SK-N-SH (cell line): ENCODE measurements around the gene KIF6. TPM values are rescaled to one million over a fixed set of nuclear protein-coding genes. Genes with fewer than 3 reads are reported as not detected.

Experiments used
- CTCF ChIA-PET: fragments of 300-600, 350-600 bp; formaldehyde crosslinking; extraction: SDS; loops from one replicate; lab custom pipeline; 2021; lab: Yijun Ruan, JAX
- POLR2A ChIA-PET: fragments of 350-600 bp; sonication (Branson Sonifier 250); formaldehyde crosslinking; extraction: SDS; loops from one replicate; lab custom pipeline; 2020; ENCODE audit warnings: antibody characterized with exemption, inconsistent platforms; lab: Yijun Ruan, JAX
- DNase-seq: peaks from one replicate; pipeline ENCODE4 v3.0.0; 2012
- H2AFZ ChIP-seq: fragments of 200-600 bp; sonication (generic); 2 replicates; pipeline ENCODE4 v1.8.1; 2016; ENCODE audit warnings: antibody characterized with exemption, mild to moderate bottlenecking, low read depth
- H3F3A ChIP-seq: fragments of 200-600 bp; sonication (generic); replicated peaks from 2 replicates; pipeline ENCODE3; 2016; ENCODE audit warnings: antibody characterized with exemption, mild to moderate bottlenecking; ENCODE audit not compliant: insufficient read depth
- H3K27ac ChIP-seq, 2 experiments: fragments of 200-500 bp in 1 of 2; fragments of 200-600 bp in 1 of 2; sonication (Bioruptor generic) in 1 of 2; sonication (generic), shearing (Covaris generic) in 1 of 2; 2 replicates each; pipeline versions ENCODE4 v1.5.1 to v1.6.1; 2014 to 2016; ENCODE audit warnings: low read depth in 2 of 2, inconsistent platforms in 1 of 2, low read length in 1 of 2, mild to moderate bottlenecking in 1 of 2, mixed read lengths in 1 of 2
- H3K27me3 ChIP-seq: fragments of 200-600 bp; sonication (generic), shearing (Covaris generic); 2 replicates; pipeline ENCODE4 v1.6.1; 2016; ENCODE audit warnings: mixed run types; ENCODE audit not compliant: insufficient read depth
- H3K36me3 ChIP-seq, 2 experiments: fragments of 200-500 bp in 1 of 2; fragments of 200-600 bp in 1 of 2; sonication (Bioruptor generic) in 1 of 2; sonication (generic) in 1 of 2; replicated peaks in 1 of 2; 2 replicates each; pipeline versions ENCODE3 to v1.5.1; 2014 to 2016; ENCODE audit warnings: low read length in 1 of 2, mild to moderate bottlenecking in 1 of 2; ENCODE audit not compliant: insufficient read depth in 2 of 2, control insufficient read depth in 1 of 2
- H3K4me1 ChIP-seq, 2 experiments: fragments of 200-500 bp in 1 of 2; fragments of 200-600 bp in 1 of 2; sonication (Bioruptor generic) in 1 of 2; sonication (generic), shearing (Covaris generic) in 1 of 2; 2 replicates each; pipeline versions ENCODE4 v1.5.1 to v1.6.1; 2014 to 2016; ENCODE audit warnings: low read depth in 1 of 2, low read length in 1 of 2, mixed run types in 1 of 2; ENCODE audit not compliant: insufficient read depth in 2 of 2, control insufficient read depth in 1 of 2
- H3K4me2 ChIP-seq: fragments of 200-600 bp; sonication (generic), shearing (Covaris generic); 2 replicates; pipeline ENCODE4 v1.6.1; 2017; ENCODE audit warnings: mixed run types
- H3K4me3 ChIP-seq, 2 experiments: fragments of 200-500 bp in 1 of 2; fragments of 200-600 bp in 1 of 2; sonication (Bioruptor generic) in 1 of 2; sonication (generic), shearing (Covaris generic) in 1 of 2; 2 replicates each; pipeline versions ENCODE4 v1.5.1 to v1.8.1; 2014 to 2016; ENCODE audit warnings: low read depth in 2 of 2, inconsistent platforms in 1 of 2, low read length in 1 of 2, mild to moderate bottlenecking in 1 of 2, mixed read lengths in 1 of 2, moderate library complexity in 1 of 2
- H3K79me2 ChIP-seq: fragments of 200-600 bp; sonication (generic); 2 replicates; pipeline ENCODE4 v1.8.1; 2017; ENCODE audit warnings: mild to moderate bottlenecking; ENCODE audit not compliant: insufficient read depth
- H3K9ac ChIP-seq: fragments of 200-600 bp; sonication (generic); 2 replicates; pipeline ENCODE4 v1.6.1; 2017; ENCODE audit warnings: mixed run types
- H3K9me2 ChIP-seq: fragments of 200-600 bp; sonication (generic); 2 replicates; pipeline ENCODE4 v1.6.1; 2017; ENCODE audit warnings: mixed run types
- H3K9me3 ChIP-seq: fragments of 200-600 bp; sonication (generic); 2 replicates; pipeline ENCODE4 v1.6.1; 2017; ENCODE audit warnings: mixed run types, mild to moderate bottlenecking, moderate library complexity
- H4K20me1 ChIP-seq: fragments of 200-600 bp; sonication (generic); 2 replicates; pipeline ENCODE4 v1.6.1; 2017; ENCODE audit warnings: mild to moderate bottlenecking, mixed run types; ENCODE audit not compliant: insufficient read depth
- CHD2 ChIP-seq: fragments of 150-350 bp; IDR thresholded peaks from 2 replicates; pipeline ENCODE4 v1.6.1; 2018; ENCODE audit warnings: low read length; ENCODE audit not compliant: partially characterized antibody
- ELF1 ChIP-seq: IDR thresholded peaks from 2 replicates; pipeline ENCODE4 v1.4.0; 2012
- EP300 ChIP-seq, 2 experiments: IDR thresholded peaks; 2 replicates each; pipeline versions ENCODE4 v1.4.0 to v1.6.1; 2012; ENCODE audit warnings: borderline replicate concordance in 1 of 2, low read depth in 1 of 2, low read length in 1 of 2
- EZH2phosphoT487 ChIP-seq: fragments of 200-600 bp; sonication (generic); IDR thresholded peaks from 2 replicates; pipeline ENCODE4 v1.6.1; 2017; ENCODE audit warnings: low read depth, mixed run types, mild to moderate bottlenecking, antibody characterized with exemption, moderate library complexity, borderline replicate concordance
- FOSL2 ChIP-seq: IDR thresholded peaks from 2 replicates; pipeline ENCODE4 v1.4.0; 2012; ENCODE audit warnings: low read depth, mild to moderate bottlenecking, moderate library complexity, borderline replicate concordance
- FOXM1 ChIP-seq: IDR thresholded peaks from 2 replicates; pipeline ENCODE4 v1.4.0; 2012; ENCODE audit warnings: low read depth, mild to moderate bottlenecking
- GABPA ChIP-seq: IDR thresholded peaks from 2 replicates; pipeline ENCODE4 v1.4.0; 2012; ENCODE audit warnings: low read depth, mild to moderate bottlenecking
- IRF3 ChIP-seq: fragments of 150-350 bp; IDR thresholded peaks from 2 replicates; pipeline ENCODE4 v1.6.1; 2016; ENCODE audit warnings: mild to moderate bottlenecking, low read depth, low read length
- MAX ChIP-seq: IDR thresholded peaks from 2 replicates; pipeline ENCODE4 v1.4.0; 2012; ENCODE audit warnings: low read depth
- POLR2AphosphoS5 ChIP-seq: IDR thresholded peaks from 2 replicates; pipeline ENCODE4 v1.6.1; 2012; ENCODE audit warnings: low read depth, low read length
- RAD21 ChIP-seq: IDR thresholded peaks from 2 replicates; pipeline ENCODE4 v1.6.1; 2012; ENCODE audit warnings: mild to moderate bottlenecking, low read length
- REST ChIP-seq: IDR thresholded peaks from 2 replicates; pipeline ENCODE4 v1.6.1; 2012; ENCODE audit warnings: mild to moderate bottlenecking, low read depth, low read length, moderate library complexity
- RXRA ChIP-seq: IDR thresholded peaks from 2 replicates; pipeline ENCODE4 v1.4.0; 2012; ENCODE audit warnings: low read depth, mild to moderate bottlenecking, borderline replicate concordance
- SMC3 ChIP-seq: IDR thresholded peaks from 2 replicates; pipeline ENCODE4 v1.6.1; 2012; ENCODE audit warnings: low read depth, low read length, improper control_type of control experiment
- TEAD4 ChIP-seq: IDR thresholded peaks from 2 replicates; pipeline ENCODE4 v1.4.0; 2012; ENCODE audit warnings: mild to moderate bottlenecking, borderline replicate concordance; ENCODE audit not compliant: insufficient read depth
- USF1 ChIP-seq: IDR thresholded peaks from 2 replicates; pipeline ENCODE4 v1.4.0; 2012; ENCODE audit warnings: low read depth, borderline replicate concordance
- YY1 ChIP-seq: IDR thresholded peaks from 2 replicates; pipeline ENCODE4 v1.4.0; 2012; ENCODE audit warnings: low read depth, mild to moderate bottlenecking
- ZBTB33 ChIP-seq: IDR thresholded peaks from 2 replicates; pipeline ENCODE4 v1.4.0; 2012; ENCODE audit warnings: low read depth, borderline replicate concordance
- WGBS: methylation state at CpG from one replicate; pipeline ENCODE4 v1.1.6; 2017; ENCODE audit warnings: low lambda C conversion rate; 5-methylcytosine and 5-hydroxymethylcytosine counted together
- polyA plus RNA-seq, 3 experiments: library from polyadenylated mRNA; depleted of rRNA; stranded (reverse); fragments of >200 nt; gene quantifications; 2 replicates each; pipeline ENCODE4 v1.2.3, GENCODE V29; 2012

The KIF6 gene
- polyA plus RNA-seq, 1 of the 3 experiments (the other 2 are of a cell fraction): 0.13 TPM

GRCh38 chr6:39688494-39688893 lies 36.7 kb downstream of the KIF6 start (continued):
- no peak for TF ChIP-seq ZBTB33
- TF ChIP-seq EZH2phosphoT487: no peak
- TF ChIP-seq FOSL2: no peak
- no peak for TF ChIP-seq POLR2AphosphoS5

GRCh38 chr6:39686976-39687375 lies 38.2 kb downstream of the KIF6 start:
- Histone ChIP-seq H3K36me3 (no peaks in the 10 kb centered on the region), H3K4me3 (no peak overlapping the region), H3K27me3 (no peaks in the 10 kb centered on the region), H3K27ac (no peak overlapping the region), H3K4me2 (no peak overlapping the region), H3F3A (no peaks in the 10 kb centered on the region), H3K9me2 (no peaks in the 10 kb centered on the region), H4K20me1 (no peaks in the 10 kb centered on the region), H3K4me1 (no peaks in the 10 kb centered on the region; a peak in 1 of 4 replicates), H3K79me2 (no peaks in the 10 kb centered on the region), H2AFZ (no peak overlapping the region), H3K9ac (no peak overlapping the region), H3K9me3 (no peaks in the 10 kb centered on the region)
- ChIA-PET POLR2A (no interaction called here), CTCF (no interaction called here)
- 58% methylated on average over 6 of the region's 6 CpGs for WGBS
- no peak for TF ChIP-seq EP300 (IDR thresholded peaks at IDR 0.05; ENCODE audit: borderline replicate concordance in 1 of 2, low read depth in 1 of 2, low read length in 1 of 2)
- no peak for TF ChIP-seq CHD2
- TF ChIP-seq MAX: no peak
- no peak for TF ChIP-seq IRF3
- no peak for TF ChIP-seq RAD21
- TF ChIP-seq SMC3: no peak
- TF ChIP-seq REST: no peak
- no peak for TF ChIP-seq TEAD4
- no peak for TF ChIP-seq RXRA
- no peak for TF ChIP-seq ELF1
- no peak for TF ChIP-seq YY1
- no peak for TF ChIP-seq FOXM1
- no peak for TF ChIP-seq ZBTB33
- no peak for TF ChIP-seq GABPA
- no peak for TF ChIP-seq FOSL2
- TF ChIP-seq USF1: no peak
- no peak for DNase-seq
